HG03565 (cell line): Measurements from ENCODE around the gene MATK.
"Not testable (repeated sequence)": the region's sequence is repeated elsewhere in the genome, so short reads cannot be mapped to it uniquely, and the experiment has no call there.

Experiments used
- ATAC-seq: cut with Tn5 transposase; IDR thresholded peaks from one replicate; pipeline ENCODE4 v1.9.1; 2021; ENCODE audit warnings: mild to moderate bottlenecking, moderate library complexity; ENCODE audit not compliant: unreplicated experiment

MATK gene

DNA sequence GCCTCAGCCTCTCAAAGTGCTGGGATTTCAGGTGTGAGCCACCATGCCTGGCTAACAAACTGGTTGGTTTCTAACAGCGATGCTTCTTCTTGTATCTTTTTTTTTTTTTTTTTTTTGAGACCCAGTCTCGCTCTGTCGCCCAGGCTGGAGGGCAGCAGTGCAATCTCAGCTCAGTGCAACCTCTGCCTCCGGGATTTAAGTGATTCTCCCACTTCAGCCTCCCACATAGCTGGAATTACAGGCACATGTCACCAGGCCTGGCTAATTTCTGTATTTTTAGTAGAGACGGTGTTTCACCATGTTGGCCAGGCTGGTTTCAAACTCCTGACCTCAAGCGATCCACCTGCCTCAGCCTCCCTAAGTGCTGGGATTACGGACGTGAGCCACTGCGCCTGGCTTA lies 30.0 kb upstream of the MATK start:
- not testable (repeated sequence) for ATAC-seq

DNA sequence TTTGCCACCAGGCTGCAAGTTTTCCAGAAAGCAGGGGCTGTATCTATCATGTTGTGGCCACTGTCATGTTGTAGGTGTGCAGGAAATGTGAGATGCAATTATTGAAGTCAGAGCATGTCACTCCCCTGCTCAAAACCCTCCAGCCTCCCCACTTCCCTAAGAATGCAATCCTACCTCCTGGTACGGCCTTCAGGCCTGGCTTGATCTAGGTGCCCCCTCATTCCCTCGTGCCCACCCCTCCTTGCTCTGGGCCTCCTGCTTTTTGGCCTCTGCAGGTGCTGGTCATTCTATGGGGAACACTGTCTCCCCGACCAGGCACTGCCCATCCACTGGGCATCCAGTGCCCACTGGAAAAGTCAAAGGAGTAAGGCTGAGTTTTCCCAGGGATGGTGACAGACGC lies 28.5 kb upstream of the MATK start:
- no peak for ATAC-seq

DNA sequence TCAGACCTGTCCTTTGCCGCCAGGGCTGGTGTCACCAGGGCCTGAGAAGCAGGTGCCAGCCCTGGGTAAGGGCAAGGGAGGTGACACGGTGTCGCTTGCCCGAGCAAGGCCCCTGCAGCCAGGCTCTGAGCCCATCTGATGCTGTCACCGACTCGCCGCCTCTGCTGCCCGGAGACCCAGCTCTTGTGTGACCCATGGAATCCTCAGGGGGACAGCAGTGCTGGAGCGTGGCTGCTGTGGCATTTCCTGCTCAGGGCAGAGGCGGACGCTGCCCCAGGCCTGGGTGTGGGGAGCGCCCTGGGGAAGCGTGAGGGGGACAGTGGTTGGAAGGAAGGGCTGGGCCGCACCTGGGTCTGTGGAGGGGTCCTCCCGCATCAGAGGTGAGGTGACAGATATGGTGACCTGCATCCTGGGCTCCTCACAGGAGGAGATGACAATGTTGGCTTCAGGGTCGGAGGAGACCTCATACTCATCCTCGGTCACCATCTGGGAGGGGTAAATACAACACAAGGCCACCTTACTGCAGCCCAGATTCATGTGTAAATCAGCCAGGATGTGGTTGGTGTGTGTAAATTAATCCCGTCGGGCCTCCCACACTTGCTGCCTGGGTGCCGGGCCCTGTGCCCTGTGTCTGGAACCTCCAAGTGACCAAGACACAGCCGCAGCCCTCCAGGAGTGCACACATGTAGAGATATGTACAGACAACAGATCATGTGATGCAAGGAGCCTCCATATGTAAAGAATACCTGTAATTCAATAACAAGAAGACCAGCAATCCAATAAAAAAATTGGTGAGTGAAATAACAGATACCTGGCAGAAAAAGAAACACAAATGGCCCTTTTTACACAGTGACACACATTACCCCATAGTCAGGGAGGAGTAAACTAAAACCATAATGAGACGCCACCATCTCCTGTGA lies 27.6 kb upstream of the MATK start:
- ATAC-seq: no peak

DNA sequence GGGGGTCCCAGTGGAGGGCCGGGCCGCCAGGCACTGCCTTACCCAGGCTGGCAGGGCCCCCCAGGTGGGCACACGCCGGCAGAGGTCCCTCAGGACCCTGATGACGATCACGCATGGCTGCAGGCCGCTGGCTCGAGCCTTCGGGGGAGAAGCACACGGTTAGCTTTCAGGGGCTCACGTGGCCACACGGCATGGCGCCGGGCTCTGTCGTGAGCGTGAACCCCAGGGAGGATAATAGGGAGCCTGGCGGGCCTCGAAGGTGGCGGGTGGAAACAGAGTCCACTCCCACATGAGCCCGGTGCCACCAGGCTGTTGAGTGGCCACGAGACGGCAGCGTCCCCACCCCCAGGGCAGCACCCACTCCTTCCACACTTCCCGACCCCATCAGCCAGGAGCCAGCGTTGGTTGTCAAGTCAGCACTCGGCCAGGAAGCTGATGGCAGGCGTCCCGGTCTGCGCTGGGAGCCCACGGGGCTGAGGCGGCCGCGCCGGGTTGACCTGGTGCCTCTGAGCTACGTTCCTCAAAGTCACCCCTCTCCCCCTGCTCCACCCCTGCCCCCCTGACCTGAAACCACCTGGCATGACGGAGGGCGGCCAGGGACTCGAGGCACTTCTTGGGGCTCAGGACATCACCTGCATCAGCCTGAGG lies 24.7 kb upstream of the MATK start:
- ATAC-seq: no peak

DNA sequence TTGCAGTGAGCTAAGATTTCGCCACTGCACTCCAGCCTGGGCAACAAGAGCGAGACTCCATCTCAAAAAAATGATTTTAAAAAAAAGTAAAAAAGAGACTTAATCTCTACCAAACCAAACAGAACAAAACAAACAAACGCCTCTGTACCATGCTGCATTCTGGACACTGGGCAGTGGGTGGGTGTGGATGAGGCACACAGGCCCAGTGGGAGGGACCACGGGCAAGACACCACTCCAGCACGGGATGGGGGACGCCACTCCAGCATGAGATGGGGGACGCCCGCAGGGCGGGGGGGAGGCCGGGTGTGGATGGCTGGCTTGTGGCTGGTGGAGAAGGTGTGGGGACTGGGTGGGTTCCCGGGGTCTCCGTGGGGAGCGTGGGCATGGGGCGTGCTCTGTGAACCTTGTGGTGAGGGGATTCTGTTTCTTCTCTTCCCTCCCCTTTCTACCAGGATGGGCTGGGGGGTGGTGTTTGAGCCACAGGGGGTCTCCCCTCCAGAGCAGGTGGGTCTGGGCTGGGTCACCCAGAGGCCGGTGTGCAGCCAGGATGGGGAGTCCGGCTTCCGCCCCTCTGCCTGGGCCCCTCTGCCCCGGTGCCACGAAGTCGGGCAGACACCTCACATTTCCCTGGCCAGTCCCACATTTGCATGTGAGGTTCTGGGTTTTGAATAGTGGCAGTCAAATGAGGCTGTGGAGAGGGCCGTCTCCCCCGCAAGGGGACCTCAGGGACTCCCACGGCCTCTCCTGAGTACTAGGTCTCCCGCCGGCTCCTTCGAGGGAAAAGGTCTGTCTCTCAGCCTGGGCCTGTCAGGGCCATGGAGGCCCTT lies 23.9 kb upstream of the MATK start:
- no peak for ATAC-seq

DNA sequence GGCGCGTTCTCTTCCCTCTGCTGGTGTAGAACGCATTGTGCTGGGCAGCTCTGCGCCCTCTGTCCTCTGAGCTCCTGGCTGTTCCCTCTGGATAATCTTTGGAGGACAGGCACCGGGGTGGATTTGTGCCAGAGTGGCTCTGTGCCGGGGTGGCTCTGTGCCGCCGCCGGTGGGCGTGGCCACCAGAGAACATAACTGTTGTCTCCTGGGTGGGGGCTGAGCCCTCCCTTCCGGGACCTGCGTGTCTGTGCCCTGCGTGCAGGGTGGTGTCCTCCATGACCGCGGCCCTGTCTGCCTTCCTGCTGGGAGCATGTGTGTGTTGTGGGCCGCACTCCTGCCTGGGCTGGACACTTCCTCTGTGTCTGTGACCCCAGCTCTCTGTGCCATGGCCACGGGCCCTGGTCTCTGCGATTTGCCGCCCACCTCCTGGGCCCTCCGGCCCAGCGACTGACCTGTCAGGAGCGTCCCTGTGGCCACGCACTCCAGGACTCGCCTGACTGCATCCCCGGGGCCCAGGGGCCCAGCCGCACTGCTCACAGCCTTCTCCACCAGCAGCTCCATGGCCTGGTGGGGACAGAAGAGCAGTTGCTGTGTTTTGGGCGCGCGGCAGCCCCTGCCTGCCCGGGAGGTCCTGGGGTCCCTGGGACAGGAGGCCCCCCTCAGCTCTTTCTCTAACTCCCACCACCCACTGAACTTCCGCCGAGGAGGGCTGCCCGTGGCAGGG lies 22.4 kb upstream of the MATK start:
- no peak for ATAC-seq

DNA sequence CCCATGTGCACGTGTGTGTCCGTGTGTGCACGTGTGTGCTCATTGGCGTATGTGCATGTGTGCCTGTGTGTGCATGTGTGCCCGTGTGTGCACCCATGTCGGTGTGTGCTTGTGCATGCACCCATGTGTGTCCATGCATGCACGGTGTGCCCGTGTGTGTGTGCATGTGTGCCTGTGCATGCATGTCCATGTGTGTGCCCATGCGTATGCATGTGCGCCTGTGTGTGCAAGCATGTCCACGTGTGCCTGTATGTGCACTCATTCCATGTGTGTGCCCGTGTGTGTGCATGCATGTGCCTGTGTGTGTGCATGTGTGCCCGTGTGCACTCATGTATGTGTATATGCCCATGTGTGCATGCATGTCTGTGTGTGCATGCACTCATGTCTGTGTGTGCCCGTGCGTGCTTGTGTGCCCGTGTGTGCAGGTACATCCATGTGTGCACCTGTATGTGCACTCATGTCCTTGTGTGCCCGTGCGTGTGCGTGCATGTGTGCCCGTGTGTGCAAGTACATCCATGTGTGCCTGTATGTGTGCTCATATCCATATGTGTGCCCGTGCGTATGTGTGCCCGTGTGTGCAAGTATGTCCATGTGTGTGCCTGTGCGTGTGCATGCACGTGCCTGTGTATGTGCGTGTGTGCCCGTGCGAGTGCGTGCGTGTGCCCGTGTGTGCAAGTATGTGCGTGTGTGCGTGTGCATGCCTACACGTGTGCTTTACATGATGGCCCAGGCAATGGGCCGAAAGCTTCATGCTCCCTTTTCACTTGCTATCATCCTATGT lies 21.6 kb upstream of the MATK start:
- ATAC-seq: no peak

DNA sequence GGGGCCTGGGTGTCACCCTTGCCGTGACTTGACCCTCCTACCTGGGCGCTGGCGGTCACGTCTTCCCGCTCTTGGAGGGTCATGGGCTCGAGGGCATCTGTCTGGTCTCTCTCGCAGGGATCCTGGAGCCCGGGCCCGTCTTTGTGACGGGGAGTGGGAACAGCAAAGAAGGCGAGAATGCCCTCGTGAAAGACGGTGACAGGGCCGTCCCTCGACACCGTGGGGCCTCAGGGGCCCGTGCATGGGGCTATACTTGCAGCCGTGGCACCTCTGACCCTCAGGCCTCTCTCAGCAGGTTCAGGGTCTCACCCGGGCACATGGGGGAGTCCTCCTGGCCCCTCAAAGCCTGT lies 20.9 kb upstream of the MATK start:
- ATAC-seq: no peak

DNA sequence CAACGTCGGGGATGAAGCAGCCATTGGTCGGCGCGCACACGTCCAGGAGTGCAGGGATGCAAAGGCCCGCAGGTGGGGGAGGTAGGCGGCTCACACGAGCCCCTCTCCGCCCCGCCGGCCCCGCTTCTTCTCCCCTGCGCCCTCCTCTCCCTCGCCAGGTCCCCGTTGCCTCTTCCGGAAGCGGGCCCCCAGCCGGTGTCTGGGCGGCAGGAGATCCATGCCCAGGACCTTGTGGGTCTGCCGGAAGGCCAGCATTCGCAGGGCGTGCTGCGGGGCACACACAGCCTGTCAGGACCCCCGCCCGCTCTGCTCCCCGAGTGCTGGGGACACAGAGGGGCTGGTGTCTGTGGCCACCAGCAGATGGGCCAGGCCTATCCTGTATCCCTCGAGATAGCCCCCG lies 19.7 kb upstream of the MATK start:
- ATAC-seq: no peak

DNA sequence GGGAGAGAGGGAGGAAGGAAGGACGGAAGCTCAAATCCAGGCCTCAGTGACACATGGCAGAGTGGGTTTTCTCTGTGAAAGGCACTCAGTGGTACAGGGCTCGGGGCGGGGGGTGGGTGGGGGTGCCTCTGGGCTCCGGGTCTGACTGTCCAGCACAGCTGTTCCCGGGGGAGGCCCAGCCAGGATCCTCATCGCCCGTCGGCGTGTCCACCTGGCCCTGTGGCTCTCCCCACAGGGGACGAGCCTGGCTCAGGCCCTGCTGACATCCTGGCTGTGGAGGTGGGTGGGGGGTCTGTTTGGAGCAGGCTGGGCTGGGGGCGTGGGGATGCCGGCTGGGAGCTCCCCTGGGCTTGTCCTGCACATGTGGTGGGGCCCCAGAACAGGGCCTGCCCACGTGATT lies 18.2 kb upstream of the MATK start:
- ATAC-seq: no peak

DNA sequence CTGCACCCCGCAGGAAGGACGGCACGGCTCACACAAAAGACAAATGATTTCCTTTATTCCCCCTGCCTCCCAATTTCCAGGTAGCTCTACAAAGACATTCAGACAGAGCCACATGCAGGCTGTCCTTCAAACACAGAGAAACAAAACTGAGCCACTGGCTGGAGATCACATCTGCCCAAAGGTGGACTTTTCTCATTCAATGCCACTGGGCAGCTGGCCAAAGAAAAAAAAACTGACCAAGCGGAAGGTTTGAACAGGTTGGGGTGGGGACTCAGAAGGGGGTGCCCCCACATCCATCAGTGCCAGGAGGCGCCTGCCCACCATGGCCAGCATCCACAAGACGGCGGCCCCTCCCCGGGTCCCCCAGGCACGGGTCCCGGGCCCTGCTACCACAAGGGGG lies 17.8 kb upstream of the MATK start:
- no peak for ATAC-seq

DNA sequence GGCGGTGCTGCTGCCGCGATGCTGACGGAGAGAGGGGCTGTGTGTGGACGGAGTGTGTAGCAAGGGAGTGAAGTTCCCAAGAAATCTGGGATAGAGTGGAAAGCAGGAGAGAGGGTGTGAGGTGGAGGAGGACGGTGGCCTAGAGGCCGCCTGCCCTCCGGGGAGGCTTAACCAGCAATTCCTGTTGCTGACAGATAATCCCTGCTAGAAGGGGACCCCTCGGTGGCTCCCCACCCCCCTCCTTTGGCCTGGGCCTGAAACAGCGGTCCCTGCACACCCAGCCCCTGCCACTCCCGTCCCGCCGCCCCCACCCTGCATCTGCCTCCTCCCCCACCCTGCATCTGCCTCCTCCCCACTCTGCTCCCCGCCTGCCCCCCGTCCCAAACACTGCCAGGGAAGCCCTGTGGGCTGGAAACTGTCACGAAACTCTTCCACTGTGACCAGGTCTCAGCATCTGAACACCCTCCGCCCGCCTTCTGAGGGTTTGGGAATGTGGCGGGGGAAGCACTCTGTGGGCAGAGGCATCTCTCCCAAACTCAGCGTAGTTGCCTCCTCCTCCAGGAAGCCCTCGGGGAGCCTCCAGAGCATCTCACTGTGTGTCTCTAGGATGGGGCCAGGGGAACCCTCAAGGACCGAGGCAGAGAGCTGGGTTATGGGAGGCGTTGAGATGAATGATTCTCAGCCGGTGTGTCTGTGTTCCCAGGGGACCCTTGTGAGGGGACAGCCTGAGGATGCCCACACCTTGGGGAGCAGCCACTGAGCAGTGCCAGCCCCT lies 17.1 kb upstream of the MATK start:
- ATAC-seq: no peak

DNA sequence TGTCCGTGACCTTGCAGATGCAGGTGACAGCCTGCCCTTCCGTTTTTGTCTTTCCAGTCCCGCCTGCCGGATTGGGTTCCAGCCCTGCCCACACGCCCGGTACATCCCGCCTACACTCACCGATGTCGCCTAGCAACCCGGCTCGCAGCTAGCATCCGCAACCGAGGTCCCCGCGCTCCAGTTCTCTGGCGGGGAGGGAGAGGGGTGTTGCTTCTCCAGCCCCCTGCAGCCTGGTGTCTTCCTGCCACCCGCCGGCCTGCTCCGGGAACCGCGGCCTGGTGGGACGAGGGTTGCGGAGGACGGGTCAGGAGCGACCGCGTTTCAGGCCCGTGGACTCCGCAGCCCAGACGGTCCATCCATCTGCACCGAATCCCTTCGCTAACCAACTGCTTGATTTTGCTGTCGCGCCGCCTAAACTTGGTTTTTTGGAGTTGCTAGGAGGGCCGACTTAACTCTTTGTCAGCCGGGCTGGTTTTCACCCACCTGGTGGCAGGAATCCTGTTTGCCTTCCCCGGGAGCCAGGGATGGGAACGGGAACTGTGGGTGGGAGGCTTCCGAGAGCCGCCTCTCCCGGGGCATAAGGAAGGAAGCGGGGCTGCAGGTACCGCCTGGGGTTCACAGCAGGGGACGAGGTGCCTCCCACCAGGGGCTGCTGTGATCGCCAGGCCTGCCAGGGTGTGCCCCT lies 15.4 kb upstream of the MATK start:
- ATAC-seq: no peak

DNA sequence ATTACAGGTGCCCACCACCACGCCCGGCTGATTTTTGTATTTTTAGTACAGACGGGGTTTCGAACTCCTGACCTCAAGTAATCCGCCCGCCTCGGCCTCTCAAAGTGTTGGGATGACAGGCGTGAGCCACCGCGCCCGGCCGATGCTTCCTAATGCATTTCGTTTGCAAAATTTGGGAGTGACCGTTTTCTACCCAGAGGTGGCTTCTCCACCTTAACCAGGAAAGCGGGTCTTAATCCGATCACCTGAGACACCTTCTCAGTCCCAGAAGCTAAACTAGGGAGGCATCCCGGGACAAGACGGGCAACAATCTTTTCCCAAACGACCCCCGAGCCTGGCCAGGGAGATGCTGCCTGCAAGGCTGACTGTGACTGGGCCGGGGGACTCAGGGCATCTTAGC lies 14.8 kb upstream of the MATK start:
- no peak for ATAC-seq

DNA sequence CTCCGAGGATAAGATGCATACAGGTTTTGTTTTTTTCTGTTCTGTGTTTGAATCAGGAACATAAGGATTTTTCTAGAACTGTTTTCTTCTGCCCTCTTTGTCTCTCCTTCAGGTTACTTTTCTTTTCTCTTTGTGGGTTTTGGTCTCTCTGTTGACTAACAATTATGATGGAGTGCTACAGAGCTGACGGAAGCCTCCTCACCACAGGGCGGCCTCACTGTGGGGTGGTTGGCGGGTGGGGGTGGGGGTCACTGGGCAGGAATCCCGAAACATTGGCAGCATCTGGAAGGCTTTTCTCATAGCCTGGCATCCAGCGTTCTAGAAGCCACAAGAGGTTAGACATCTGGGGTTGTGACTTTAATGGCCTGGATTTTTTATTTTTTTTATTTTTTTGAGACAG lies 12.0 kb upstream of the MATK start:
- ATAC-seq: no peak

DNA sequence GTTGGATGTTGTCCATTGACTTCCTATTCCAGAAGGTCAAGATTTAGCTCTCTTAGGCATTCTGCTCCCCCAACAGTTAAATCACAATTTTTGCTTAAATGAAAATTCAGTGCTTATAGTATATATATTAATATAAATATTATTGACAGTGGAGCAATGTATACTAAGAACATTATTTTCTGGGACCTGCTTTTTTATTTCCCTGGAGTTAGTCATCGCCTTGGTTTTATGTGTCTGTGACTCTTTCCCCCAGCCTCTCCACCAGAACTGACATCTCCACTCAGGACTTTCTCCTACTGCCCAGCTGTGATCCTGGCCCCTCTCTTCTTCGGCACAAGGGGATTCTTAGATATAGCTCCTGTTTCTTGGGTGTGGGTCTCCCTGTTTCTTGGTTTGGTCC lies 10.2 kb upstream of the MATK start:
- ATAC-seq: no peak

DNA sequence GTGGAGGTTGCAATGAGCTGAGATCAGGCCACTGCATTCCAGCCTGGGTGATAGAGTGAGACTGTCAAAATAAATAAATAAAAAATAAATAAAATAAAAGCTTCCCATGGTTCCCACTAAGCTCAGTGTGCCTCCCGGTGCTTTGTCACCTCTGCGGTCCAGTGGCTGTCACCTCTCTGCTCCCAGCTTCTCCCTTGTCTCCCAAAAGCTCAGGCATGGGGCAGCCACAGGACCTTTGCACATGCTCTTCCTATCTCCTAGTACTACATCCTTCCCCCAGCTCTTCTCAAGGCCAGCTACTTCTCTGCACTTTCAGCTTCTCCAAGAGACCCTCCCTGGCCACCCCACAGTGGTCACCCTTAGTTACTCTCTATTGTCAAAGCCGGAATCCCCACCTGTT lies 7.6 kb upstream of the MATK start:
- ATAC-seq: no peak

DNA sequence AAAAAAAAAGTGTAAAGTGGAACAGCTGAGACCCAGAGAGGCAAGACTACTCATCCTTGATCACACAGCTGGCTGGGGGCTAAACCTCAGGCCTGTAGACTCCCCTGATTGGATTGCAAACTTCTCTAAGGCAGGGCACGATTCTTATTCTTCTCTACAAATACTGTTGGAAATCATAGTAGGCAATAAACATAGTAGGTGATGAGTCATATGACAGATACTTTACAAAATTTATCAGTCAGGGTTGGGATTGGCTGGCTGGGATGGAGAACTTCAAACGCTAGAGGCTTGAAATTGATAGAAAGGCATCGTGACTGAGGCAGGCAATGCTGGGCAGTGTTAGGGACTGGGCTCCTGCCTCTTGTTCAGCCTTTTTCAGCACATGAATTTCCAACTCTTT lies 5.9 kb upstream of the MATK start:
- no peak for ATAC-seq

DNA sequence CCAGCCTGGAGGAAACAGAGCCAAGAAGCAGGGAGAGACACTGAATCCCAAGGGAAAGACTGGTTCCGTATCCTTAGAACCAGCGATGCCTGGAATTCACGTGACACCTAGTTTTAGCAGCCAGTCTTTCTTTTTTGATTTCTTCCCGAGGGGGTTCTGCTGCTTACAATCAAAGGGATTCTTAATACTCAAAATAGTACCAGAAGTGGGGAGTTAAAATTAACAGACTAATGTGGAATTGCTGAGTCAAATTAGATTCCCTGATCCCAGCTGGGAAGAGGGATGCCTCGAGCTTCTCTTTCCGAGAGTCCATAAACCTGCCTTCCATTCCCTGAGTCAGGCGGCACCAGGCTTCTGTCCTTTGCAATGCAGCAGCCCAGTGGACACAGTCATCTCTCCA lies 4.8 kb upstream of the MATK start:
- ATAC-seq: no peak
